ENCODE results near the gene PRR22.

The PRR22 gene

DNA sequence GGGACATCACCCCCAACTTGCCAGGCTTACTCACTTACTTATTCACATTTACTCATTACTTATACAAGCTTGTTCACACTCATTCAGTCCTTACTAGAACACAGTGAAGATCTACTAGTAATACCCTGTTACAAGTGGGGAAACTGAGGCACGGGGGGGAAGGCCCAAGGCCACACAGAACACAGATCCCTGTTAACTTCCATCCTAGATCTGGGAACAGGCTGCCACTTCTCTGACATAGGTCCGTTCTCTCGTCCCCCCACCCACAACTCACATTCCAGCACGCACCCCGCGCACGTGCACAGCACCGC is 18.9 kb upstream of the PRR22 start:
- Histone ChIP-seq H3K9me3 (ENCODE audit: control insufficient read depth, insufficient read depth, low read length) (no peaks in the 10 kb centered on the region), H3K4me2 (ENCODE audit: low read length) (peak overlapping the region; percentile 83), H3K79me2 (ENCODE audit: control insufficient read depth, low read length) (no peaks in the 10 kb centered on the region), H3K36me3 (ENCODE audit: control insufficient read depth, low read length) (no peaks in the 10 kb centered on the region), H3K9me2 (replicated peaks; ENCODE audit: control insufficient read depth, low read length) (no peaks in the 10 kb centered on the region), H3K27ac (ENCODE audit: low read depth, low read length) (no peak overlapping the region), H3K4me1 (ENCODE audit: control insufficient read depth, low read length) (peaks cover 14% of the 10 kb centered on the region), H3K27me3 (ENCODE audit: control insufficient read depth, low read length) (peaks cover 24% of the 10 kb centered on the region), H4K20me1 (ENCODE audit: control insufficient read depth, insufficient read depth, low read depth, low read length) (no peaks in the 10 kb centered on the region), H3K4me3 (ENCODE audit: low read length) (peak overlapping the region; percentile 66), H3F3A (ENCODE audit: control insufficient read depth, insufficient read depth) (no peaks in the 10 kb centered on the region)
- TF ChIP-seq CTCF (IDR thresholded peaks at IDR 0.05; ENCODE audit: low read depth, low read length, poor library complexity, severe bottlenecking), result no peak
- TF ChIP-seq EZH2phosphoT487 (IDR thresholded peaks at IDR 0.05; ENCODE audit: borderline replicate concordance, low read length), result no peak

DNA sequence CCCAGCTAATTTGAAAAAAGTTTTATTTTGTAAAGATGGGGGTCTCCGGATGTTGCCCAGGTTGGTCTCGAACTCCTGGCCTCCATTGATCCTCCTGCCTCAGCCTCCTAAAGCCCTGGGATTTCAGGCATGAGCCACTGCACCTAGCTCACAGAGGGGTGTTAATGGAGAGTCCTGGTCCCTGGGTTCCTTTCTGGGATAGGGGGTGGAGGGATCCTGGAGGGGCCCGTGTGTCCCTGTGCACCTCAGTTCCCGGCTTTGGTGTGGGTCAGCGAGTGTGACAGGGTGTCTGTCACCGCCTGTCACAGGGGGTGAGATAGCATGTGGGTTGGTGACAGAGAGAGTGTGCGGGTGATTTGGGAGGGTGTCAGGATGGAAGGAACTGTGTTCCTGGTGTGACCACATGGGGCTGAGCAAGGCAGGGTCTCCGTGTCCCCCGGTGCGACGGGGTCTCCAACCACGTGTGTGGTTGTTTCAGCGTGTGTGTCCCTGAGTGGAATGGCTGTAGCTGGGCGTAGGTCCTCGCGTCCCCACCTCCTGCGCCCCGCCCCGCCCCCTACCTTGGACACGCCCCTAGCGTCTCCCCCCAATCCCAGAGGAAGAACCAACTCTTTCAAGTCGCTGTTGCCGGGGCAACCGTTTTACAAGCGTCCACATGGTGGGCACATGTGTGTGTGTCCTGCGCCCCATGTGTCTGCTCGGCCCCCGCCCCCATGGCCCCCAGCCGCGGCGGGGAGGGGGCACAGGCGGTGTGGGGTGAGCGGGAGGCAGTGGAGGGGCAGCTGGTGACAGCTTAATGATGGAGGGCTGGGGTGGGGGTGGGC is 17.5 kb upstream of the PRR22 start:
- Histone ChIP-seq H3K4me1 (ENCODE audit: control insufficient read depth, low read length) (peaks cover 14% of the 10 kb centered on the region), H3K9me2 (replicated peaks; ENCODE audit: control insufficient read depth, low read length) (no peaks in the 10 kb centered on the region), H4K20me1 (ENCODE audit: control insufficient read depth, insufficient read depth, low read depth, low read length) (no peaks in the 10 kb centered on the region), H3F3A (ENCODE audit: control insufficient read depth, insufficient read depth) (no peaks in the 10 kb centered on the region), H3K27ac (ENCODE audit: low read depth, low read length) (no peak overlapping the region), H3K27me3 (ENCODE audit: control insufficient read depth, low read length) (peaks cover 24% of the 10 kb centered on the region), H3K4me2 (ENCODE audit: low read length) (no peak overlapping the region), H3K9me3 (ENCODE audit: control insufficient read depth, insufficient read depth, low read length) (no peaks in the 10 kb centered on the region), H3K79me2 (ENCODE audit: control insufficient read depth, low read length) (no peaks in the 10 kb centered on the region), H3K4me3 (ENCODE audit: low read length) (no peak overlapping the region), H3K36me3 (ENCODE audit: control insufficient read depth, low read length) (no peaks in the 10 kb centered on the region)
- TF ChIP-seq EZH2phosphoT487 (IDR thresholded peaks at IDR 0.05; ENCODE audit: borderline replicate concordance, low read length) (no peak), CTCF (IDR thresholded peaks at IDR 0.05; ENCODE audit: low read depth, low read length, poor library complexity, severe bottlenecking) (no peak)

DNA sequence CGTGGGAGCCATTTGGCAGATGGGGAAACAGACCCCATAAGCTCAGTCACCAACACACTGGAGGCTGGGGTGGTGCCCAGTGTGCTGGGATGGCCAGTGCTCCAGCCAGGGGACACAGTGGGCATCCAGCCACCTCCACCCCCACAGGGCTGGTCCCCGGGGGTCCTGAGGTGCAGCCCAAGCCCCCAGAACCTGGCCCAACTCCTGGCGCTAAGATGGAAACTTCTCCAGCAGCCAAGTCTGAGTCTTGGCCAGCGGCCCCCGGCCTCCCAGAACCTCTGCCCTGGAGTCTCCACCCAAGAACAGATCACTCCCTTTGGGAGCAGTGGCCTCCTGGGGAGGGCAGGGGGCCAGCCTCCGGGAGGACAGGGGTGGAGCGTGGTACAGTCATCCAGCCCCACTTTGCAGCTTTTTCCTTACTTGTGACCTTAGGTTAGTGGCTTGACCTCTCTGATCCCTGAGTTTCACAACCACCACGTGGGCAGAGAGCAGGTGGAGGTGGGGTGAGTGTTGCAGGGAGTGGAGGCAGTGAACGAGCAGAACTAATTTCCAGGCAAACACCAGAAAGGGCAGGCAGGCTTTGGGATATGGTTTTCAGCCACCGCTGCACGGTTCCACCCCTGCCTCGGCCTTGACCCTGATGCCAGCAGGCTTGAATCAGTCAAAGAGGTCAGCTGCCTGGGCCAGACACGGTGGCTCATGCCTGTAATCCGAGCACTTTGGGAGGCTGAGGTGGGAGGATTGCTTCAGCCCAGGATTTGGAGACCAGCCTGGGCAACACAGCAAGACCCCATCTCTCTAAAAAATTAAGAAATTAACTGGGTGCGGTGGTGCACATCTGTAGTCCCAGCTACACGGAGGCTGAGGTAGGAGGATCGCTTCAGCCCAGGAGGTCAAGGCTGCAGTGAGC is 16.1 kb upstream of the PRR22 start:
- H4K20me1 ChIP-seq (ENCODE audit: control insufficient read depth, insufficient read depth, low read depth, low read length), result no peaks in the 10 kb centered on the region
- H3K4me3 ChIP-seq (ENCODE audit: low read length), result no peak overlapping the region
- H3F3A ChIP-seq (ENCODE audit: control insufficient read depth, insufficient read depth), result no peaks in the 10 kb centered on the region
- peaks cover 13% of the 10 kb centered on the region for H3K27me3 ChIP-seq (ENCODE audit: control insufficient read depth, low read length)
- peaks cover 14% of the 10 kb centered on the region for H3K4me1 ChIP-seq (ENCODE audit: control insufficient read depth, low read length)
- H3K9me3 ChIP-seq (ENCODE audit: control insufficient read depth, insufficient read depth, low read length), result no peaks in the 10 kb centered on the region
- no peaks in the 10 kb centered on the region for H3K79me2 ChIP-seq (ENCODE audit: control insufficient read depth, low read length)
- H3K9me2 ChIP-seq (replicated peaks; ENCODE audit: control insufficient read depth, low read length), result no peaks in the 10 kb centered on the region
- TF ChIP-seq EZH2phosphoT487 (IDR thresholded peaks at IDR 0.05; ENCODE audit: borderline replicate concordance, low read length) (no peak), CTCF (IDR thresholded peaks at IDR 0.05; ENCODE audit: low read depth, low read length, poor library complexity, severe bottlenecking) (no peak)
- no peak overlapping the region for H3K4me2 ChIP-seq (ENCODE audit: low read length)
- H3K36me3 ChIP-seq (ENCODE audit: control insufficient read depth, low read length), result no peaks in the 10 kb centered on the region
- H3K27ac ChIP-seq (ENCODE audit: low read depth, low read length), result no peak overlapping the region
